ENCODE data around the gene KRABD2.

DNA sequence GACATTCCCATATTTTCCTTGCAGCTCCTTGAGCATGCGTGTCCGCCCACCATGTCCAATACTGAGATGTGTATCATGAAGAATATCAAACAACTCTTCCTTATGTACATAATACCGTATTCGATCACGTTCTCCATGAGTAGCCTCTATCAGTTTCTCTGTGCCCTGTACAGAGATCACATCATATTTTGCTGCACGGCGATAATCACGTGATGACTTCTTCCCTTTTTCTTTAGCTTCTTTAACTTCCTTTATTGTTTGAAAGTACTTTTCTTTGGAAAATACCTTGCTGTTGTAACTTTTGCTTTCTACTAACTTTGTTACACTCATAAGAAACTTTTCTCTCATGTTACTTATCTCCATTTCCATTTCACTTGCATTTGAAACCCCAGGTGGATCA lies 6.6 kb downstream of the KRABD2 start:
- TF ChIP-seq POLR2A (IDR thresholded peaks at IDR 0.05; ENCODE audit: low read depth, low read length), result no peak
- no peak for TF ChIP-seq TAF1 (IDR thresholded peaks at IDR 0.05; ENCODE audit: low read depth, low read length)
- no peak for TF ChIP-seq POLR2AphosphoS5 (IDR thresholded peaks at IDR 0.05; ENCODE audit: low read depth, low read length)

All from GM12891 (cell line).